Left ventricle myocardium inferior (tissue), 1 donor: ENCODE measurements around the gene CNKSR3. TPM values are rescaled to one million over a fixed set of nuclear protein-coding genes. Genes with fewer than 3 reads are reported as not detected.
A peak's percentile ranks its signal among the peaks of the same experiment; 100 is the strongest.
"Not testable (repeated sequence)": the region's sequence is repeated elsewhere in the genome, so short reads cannot be mapped to it uniquely, and the experiment has no call there.

Source experiments
- DNase-seq: peaks from one replicate; pipeline ENCODE4 v3.0.0-alpha.2; 2020
- H3K27ac ChIP-seq: fragments of 200-600 bp; replicated peaks from 2 replicates; pipeline ENCODE4 v1.8.0; 2021
- H3K27me3 ChIP-seq: fragments of 200-600 bp; 2 replicates; pipeline ENCODE4 v1.8.0; 2021; ENCODE audit warnings: low read depth
- H3K36me3 ChIP-seq: fragments of 200-600 bp; 2 replicates; pipeline ENCODE4 v1.8.0; 2021
- H3K4me1 ChIP-seq: fragments of 200-600 bp; 2 replicates; pipeline ENCODE4 v1.8.0; 2021
- H3K4me3 ChIP-seq: fragments of 200-600 bp; 2 replicates; pipeline ENCODE4 v1.8.0; 2021; ENCODE audit warnings: mild to moderate bottlenecking, moderate library complexity
- H3K9me3 ChIP-seq: fragments of 200-600 bp; replicated peaks from 2 replicates; pipeline ENCODE4 v1.8.0; 2021
- CTCF ChIP-seq: fragments of 200-600 bp; IDR thresholded peaks from 2 replicates; pipeline ENCODE4 v1.8.0; 2021; ENCODE audit warnings: antibody characterized with exemption, mild to moderate bottlenecking, borderline replicate concordance
- intact Hi-C: fragments of 100-400 bp; cut with micrococcal nuclease; formaldehyde crosslinking; loops from one replicate; pipeline ENCODE4 v1.11.0; 2022
- total RNA-seq: library from RNA; stranded (reverse); fragmentation: NEBNext Ultra II Directional; extraction: Animal tissue kit (Norgen Biotek cat#: 25700); gene quantifications from one replicate; pipeline ENCODE4 v1.2.1, GENCODE V29; 2021
- donor health status: DM: no; HTN: yes; CAD: no; lungs with severe emphysema.

Gene CNKSR3
- total RNA-seq, 1 donor from 2014 or later: 20.3 TPM

GRCh38 chr6:154515826-154516225, 5.3 kb upstream of the CNKSR3 start:
- no peak for DNase-seq
- intact Hi-C loops: no loop called here

GRCh38 chr6:154515076-154515475, 4.6 kb upstream of the CNKSR3 start:
- not testable (repeated sequence) for DNase-seq

More at GRCh38 chr6:154515826-154516225, 5.3 kb upstream of the CNKSR3 start:
- peak overlapping the region; percentile 37 for H3K27ac ChIP-seq
- H3K4me3 ChIP-seq: peak overlapping the region; percentile 35
- no peak for TF ChIP-seq CTCF
- H3K27me3 ChIP-seq: no peaks in the 10 kb centered on the region
- no peaks in the 10 kb centered on the region for H3K36me3 ChIP-seq
- no peaks in the 10 kb centered on the region for H3K9me3 ChIP-seq
- peaks cover 24% of the 10 kb centered on the region for H3K4me1 ChIP-seq

GRCh38 chr6:154514481-154514880, 4.0 kb upstream of the CNKSR3 start:
- DNase-seq: no peak
- H3K4me1 ChIP-seq: peaks cover 35% of the 10 kb centered on the region
- no peak for TF ChIP-seq CTCF
- no peak overlapping the region for H3K27ac ChIP-seq
- H3K4me3 ChIP-seq: no peak overlapping the region
- no peaks in the 10 kb centered on the region for H3K9me3 ChIP-seq
- H3K27me3 ChIP-seq: no peaks in the 10 kb centered on the region
- no peaks in the 10 kb centered on the region for H3K36me3 ChIP-seq
- intact Hi-C loops: no loop called here

More at GRCh38 chr6:154515076-154515475, 4.6 kb upstream of the CNKSR3 start:
- H3K27ac ChIP-seq, H3K9me3 ChIP-seq, H3K27me3 ChIP-seq, H3K36me3 ChIP-seq, H3K4me3 ChIP-seq, intact Hi-C loops: not testable (repeated sequence)
- H3K4me1 ChIP-seq: peaks cover 29% of the 10 kb centered on the region

GRCh38 chr6:154513601-154514320, 3.3 kb upstream of the CNKSR3 start:
- TF ChIP-seq CTCF: no peak
- intact Hi-C loops: no loop called here
- Histone ChIP-seq H3K4me1 (peaks cover 42% of the 10 kb centered on the region), H3K4me3 (no peak overlapping the region), H3K36me3 (no peaks in the 10 kb centered on the region), H3K9me3 (no peaks in the 10 kb centered on the region), H3K27ac (no peak overlapping the region), H3K27me3 (no peaks in the 10 kb centered on the region)
- no peak for DNase-seq

- Histone ChIP-seq H3K27me3 (no peaks in the 10 kb centered on the region), H3K36me3 (no peaks in the 10 kb centered on the region), H3K9me3 (no peaks in the 10 kb centered on the region), H3K4me3 (no peak overlapping the region), H3K27ac (peak overlapping the region; percentile 6), H3K4me1 (peaks cover 58% of the 10 kb centered on the region)
- no peak for TF ChIP-seq CTCF
- intact Hi-C loops: no loop called here
- DNase-seq: no peak
Measured at GRCh38 chr6:154512201-154512600, 1.7 kb upstream of the CNKSR3 start.

- Histone ChIP-seq H3K27ac (peak overlapping the region; percentile 6), H3K36me3 (no peaks in the 10 kb centered on the region), H3K4me1 (peaks cover 62% of the 10 kb centered on the region), H3K27me3 (no peaks in the 10 kb centered on the region), H3K9me3 (no peaks in the 10 kb centered on the region), H3K4me3 (no peak overlapping the region)
- DNase-seq: no peak
- intact Hi-C loops: no loop called here
- no peak for TF ChIP-seq CTCF
Measured at GRCh38 chr6:154511791-154512190, 1.3 kb upstream of the CNKSR3 start.
